HG02852 (cell line): ENCODE data around the gene MYO3B.
"Not testable (repeated sequence)": the region's sequence is repeated elsewhere in the genome, so short reads cannot be mapped to it uniquely, and the experiment has no call there.

Experiments used
- ATAC-seq: cut with Tn5 transposase; IDR thresholded peaks from one replicate; pipeline ENCODE4 v1.9.1; 2021; ENCODE audit warnings: mild to moderate bottlenecking, moderate library complexity; ENCODE audit not compliant: unreplicated experiment

Gene MYO3B

GRCh38 chr2:170212625-170213280 is 34.8 kb downstream of the MYO3B start:
- peak; percentile 42 for ATAC-seq

DNA sequence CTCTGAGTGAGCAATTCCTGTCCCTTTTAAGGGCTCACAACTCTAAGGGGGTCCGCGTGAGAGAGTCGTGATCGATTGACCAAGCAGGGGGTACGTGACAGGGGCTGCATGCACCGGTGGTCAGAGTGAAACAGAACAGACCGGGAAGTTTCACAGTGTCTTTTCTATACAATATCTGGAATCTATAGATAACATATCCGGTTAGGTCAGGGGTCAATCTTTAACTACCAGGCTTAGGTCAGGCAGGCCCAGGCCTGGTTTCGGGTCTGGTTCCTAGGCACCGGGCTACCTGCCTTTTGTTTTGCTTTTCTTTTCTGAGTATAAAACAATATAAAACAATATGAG is 35.3 kb downstream of the MYO3B start:
- not testable (repeated sequence) for ATAC-seq

GRCh38 chr2:170213651-170214050 is 35.7 kb downstream of the MYO3B start:
- no peak for ATAC-seq

- peak; percentile 35 for ATAC-seq
These were observed 36.5 kb downstream of the MYO3B start for GRCh38 chr2:170214309-170214948.

DNA sequence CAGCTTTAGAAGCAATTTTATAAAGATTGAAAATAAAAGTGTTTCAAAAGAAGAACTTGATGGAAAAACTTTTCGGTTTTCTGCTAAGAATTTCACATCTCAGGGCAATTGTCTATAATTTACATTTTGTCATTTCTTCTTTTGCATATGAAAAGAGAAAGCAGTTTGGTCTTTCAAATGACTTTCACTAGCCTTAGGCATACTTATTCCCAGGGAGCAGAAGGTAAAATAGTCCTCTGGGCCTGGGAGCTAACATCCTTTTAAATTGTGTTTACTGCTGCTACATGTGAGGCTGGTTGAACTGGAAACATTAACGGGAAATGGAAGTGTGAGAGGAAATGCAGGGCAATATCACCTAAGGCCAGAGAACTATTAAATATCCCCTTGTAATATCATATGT is 37.1 kb downstream of the MYO3B start:
- ATAC-seq: no peak

- no peak for ATAC-seq
These were observed 38.5 kb downstream of the MYO3B start for GRCh38 chr2:170216428-170216827.

GRCh38 chr2:170216981-170217380 is 39.0 kb downstream of the MYO3B start:
- no peak for ATAC-seq

- ATAC-seq: no peak
These were observed 39.9 kb downstream of the MYO3B start for GRCh38 chr2:170217778-170218251.

GRCh38 chr2:170218456-170218855 is 40.5 kb downstream of the MYO3B start:
- no peak for ATAC-seq

- no peak for ATAC-seq
These were observed 41.0 kb downstream of the MYO3B start for GRCh38 chr2:170218931-170219330.

GRCh38 chr2:170221317-170222288 is 43.7 kb downstream of the MYO3B start:
- no peak for ATAC-seq

DNA sequence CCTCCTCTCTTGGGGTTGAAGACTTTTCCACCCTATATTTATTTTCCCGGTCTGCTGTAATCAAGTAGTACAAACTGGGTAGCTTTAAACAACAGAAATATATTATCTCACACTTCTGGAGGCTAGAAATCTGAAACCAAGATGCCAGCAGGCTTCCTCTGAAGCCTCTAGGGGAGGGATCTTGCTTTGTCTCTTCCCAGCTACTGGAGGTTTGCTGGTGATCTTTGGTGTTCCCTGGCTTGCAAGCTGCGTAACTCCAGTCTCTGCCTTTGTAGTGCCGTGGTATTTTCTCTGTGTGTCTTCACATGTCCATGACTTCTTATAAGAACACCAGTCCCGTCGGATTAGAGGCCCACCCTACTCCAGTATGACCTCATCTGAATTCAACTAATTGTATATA is 44.4 kb downstream of the MYO3B start:
- no peak for ATAC-seq

- ATAC-seq: no peak
These were observed 44.9 kb downstream of the MYO3B start for GRCh38 chr2:170222842-170223241.

- no peak for ATAC-seq
These were observed 46.8 kb downstream of the MYO3B start for GRCh38 chr2:170224692-170225294.

DNA sequence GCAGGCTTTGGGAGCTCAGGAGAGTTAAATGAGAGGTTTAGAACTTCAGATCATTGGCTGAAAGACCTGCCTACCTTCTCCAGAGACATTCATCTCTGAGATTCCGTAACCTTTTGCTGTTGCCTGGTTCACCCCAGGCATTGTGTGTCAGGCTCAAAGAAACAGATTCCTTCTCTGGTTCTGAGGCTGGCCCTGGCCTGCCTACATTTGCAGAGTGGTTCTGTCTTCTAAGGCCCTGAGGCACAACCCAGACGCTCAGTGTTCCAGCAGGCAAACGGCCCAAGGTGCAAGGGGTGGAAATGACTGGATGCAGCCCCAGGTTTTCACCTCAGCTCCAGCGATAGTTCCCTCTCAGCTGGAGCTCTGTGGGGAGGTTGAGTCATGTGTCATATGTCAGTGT is 48.3 kb downstream of the MYO3B start:
- ATAC-seq: no peak

DNA sequence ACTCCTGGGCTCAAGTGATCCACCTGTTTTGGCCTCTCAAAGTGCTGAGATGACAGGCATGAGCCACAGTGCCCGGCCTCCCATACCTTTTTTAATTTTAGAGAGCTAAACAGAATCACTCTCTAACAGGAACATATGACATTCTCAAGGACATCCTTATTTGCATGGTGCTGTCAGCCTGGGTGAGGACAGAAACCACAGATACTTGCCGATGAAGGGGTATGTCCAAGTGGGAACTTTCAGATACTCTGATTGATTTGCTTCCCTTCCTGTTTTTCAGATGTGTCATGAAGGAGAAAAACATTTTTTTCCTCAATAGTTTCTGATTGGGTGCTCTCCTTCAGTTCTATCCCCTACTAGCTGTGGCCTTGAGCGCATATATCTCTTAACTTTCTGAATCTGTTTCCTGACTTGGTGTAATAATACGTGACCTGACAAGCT is 49.6 kb downstream of the MYO3B start:
- peak; percentile 81 for ATAC-seq

DNA sequence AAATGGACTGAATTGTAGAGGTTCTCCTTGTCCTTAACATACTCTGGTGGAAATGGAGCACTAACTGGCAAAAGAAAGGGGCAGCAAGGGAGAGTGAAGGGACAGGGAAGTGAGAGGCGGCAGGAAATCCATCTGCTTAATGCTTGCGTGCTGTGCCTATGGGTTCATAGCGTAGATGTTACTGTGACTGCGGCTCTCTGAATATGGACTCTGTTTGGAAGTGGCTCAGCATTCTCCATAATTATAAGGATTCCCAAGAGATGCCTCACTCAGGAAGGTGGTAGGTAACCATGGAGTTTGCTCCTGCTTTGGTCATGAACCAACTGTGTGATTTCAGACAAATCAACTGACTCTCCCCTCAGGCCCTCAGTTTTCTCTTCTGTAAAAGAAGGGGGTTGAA is 50.0 kb downstream of the MYO3B start:
- no peak for ATAC-seq

DNA sequence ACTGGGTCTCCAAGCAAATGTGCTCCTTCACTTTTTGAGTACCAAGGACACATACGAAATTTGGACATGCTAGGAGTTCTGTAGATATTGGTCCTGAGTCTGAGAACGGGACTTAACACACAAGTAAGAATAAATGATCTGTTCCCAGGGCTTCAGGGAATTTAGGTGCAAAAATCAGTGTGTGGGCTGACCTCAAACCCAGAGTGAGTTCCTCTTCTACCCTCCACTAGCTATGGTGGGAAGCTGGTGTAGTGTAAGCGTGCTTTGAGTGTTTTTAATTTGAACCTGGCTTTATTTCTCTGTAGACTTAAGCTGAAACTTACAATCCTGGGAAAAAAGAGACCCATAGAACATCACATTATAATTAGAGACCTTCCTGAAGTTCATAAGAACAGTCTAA is 50.5 kb downstream of the MYO3B start:
- ATAC-seq: no peak

GRCh38 chr2:170229125-170229524 is 51.2 kb downstream of the MYO3B start:
- ATAC-seq: no peak

DNA sequence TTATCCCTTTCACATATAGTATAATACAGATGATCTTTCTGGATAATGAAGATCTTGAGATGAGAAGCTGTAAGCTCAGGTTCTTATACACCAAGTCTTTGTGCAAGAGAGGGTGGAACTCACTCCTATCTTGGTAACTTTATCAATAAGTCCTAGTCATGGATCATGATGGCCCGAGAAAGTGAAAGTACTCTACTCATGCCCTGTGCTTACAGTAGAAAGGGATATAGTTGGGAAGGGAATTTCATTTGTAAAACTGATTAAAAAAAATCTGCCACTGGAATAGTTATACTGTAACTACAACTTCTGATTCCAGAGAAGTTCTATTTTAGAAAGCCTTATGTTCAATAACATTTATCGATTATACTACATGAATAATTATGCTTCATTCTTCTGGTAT is 51.8 kb downstream of the MYO3B start:
- no peak for ATAC-seq
